HepG2 (cell line): ENCODE measurements around the gene VEZF1. TPM values are rescaled to one million over a fixed set of nuclear protein-coding genes. Genes with fewer than 3 reads are reported as not detected.

Source experiments
- AGO2 ChIP-seq: fragments of 200-400 bp; formaldehyde crosslinking; optimal IDR thresholded peaks from 2 replicates; pipeline ENCODE3; 2017; ENCODE audit warnings: mild to moderate bottlenecking, low read depth, low read length, moderate library complexity
- EZH2 ChIP-seq: conservative IDR thresholded peaks from 2 replicates; pipeline ENCODE4 v1.6.1; 2012; ENCODE audit warnings: mild to moderate bottlenecking, low read depth, low read length, moderate library complexity
- GFI1 ChIP-seq: sonication (generic); formaldehyde crosslinking; IDR thresholded peaks from 2 replicates; pipeline ENCODE4 v1.5.0; 2020; ENCODE audit warnings: missing genetic modification reagents, mild to moderate bottlenecking, borderline replicate concordance
- HNF4G ChIP-seq, 2 experiments: sonication (generic) in 1 of 2; formaldehyde crosslinking in 1 of 2; IDR thresholded peaks; 2 replicates each; pipeline versions ENCODE4 v1.4.0 to v1.6.1; 2011 to 2020; ENCODE audit warnings: borderline replicate concordance in 2 of 2, low read depth in 2 of 2, mild to moderate bottlenecking in 2 of 2, low read length in 1 of 2, missing genetic modification reagents in 1 of 2, moderate library complexity in 1 of 2
- KLF13 ChIP-seq: sonication (generic); formaldehyde crosslinking; IDR thresholded peaks from 2 replicates; pipeline ENCODE4 v1.4.0; 2020; ENCODE audit warnings: mild to moderate bottlenecking, missing genetic modification reagents
- MIER3 ChIP-seq: IDR thresholded peaks from 2 replicates; pipeline ENCODE4 v1.6.1; 2016; ENCODE audit warnings: missing compliant biosample characterization, borderline replicate concordance
- NFE2 ChIP-seq: sonication (generic); formaldehyde crosslinking; IDR thresholded peaks from 2 replicates; pipeline ENCODE4 v1.4.0; 2020; ENCODE audit warnings: missing genetic modification reagents
- NONO ChIP-seq, 2 experiments: fragments of 450-650 bp in 1 of 2; sonication (generic) in 1 of 2; formaldehyde crosslinking in 1 of 2; IDR thresholded peaks in 1 of 2; conservative IDR thresholded peaks in 1 of 2; 2 replicates each; pipeline versions ENCODE4 v1.6.1 to v1.8.0; 2017 to 2022; ENCODE audit warnings: mild to moderate bottlenecking in 1 of 2, missing genetic modification reagents in 1 of 2, moderate library complexity in 1 of 2
- NR3C1 ChIP-seq: sonication (generic); formaldehyde crosslinking; IDR thresholded peaks from 2 replicates; pipeline ENCODE4 v1.4.0; 2020; ENCODE audit warnings: missing genetic modification reagents
- RBFOX2 ChIP-seq: fragments of 200-400 bp; formaldehyde crosslinking; IDR thresholded peaks from 2 replicates; pipeline ENCODE4 v1.6.1; 2017; ENCODE audit warnings: low read depth, mild to moderate bottlenecking, low read length
- SAP130 ChIP-seq: IDR thresholded peaks from 2 replicates; pipeline ENCODE4 v1.6.1; 2016; ENCODE audit warnings: low read depth
- U2AF1 ChIP-seq: fragments of 200-400 bp; formaldehyde crosslinking; optimal IDR thresholded peaks from 2 replicates; pipeline ENCODE3; 2017; ENCODE audit warnings: mild to moderate bottlenecking, low read depth, low read length
- ZFP36L2 ChIP-seq: sonication (generic); formaldehyde crosslinking; IDR thresholded peaks from 2 replicates; pipeline ENCODE4 v1.4.0; 2020; ENCODE audit warnings: missing genetic modification reagents
- ZKSCAN1 ChIP-seq: fragments of 150-350 bp; IDR thresholded peaks from 2 replicates; pipeline ENCODE4 v1.6.1; 2014; ENCODE audit warnings: low read length
- ZNF10 ChIP-seq: sonication (generic); formaldehyde crosslinking; IDR thresholded peaks from 2 replicates; pipeline ENCODE4 v1.4.0; 2020; ENCODE audit warnings: mild to moderate bottlenecking, low read depth, missing genetic modification reagents, borderline replicate concordance
- ZNF256 ChIP-seq: sonication (generic); formaldehyde crosslinking; conservative IDR thresholded peaks from 2 replicates; pipeline ENCODE4 v1.4.0; 2020; ENCODE audit warnings: missing genetic modification reagents
- ZNF546 ChIP-seq: sonication (generic); formaldehyde crosslinking; conservative IDR thresholded peaks from 2 replicates; pipeline ENCODE4 v1.8.1; 2023; ENCODE audit warnings: mild to moderate bottlenecking, missing genetic modification reagents
- ZNF552 ChIP-seq: sonication (generic); formaldehyde crosslinking; IDR thresholded peaks from 2 replicates; pipeline ENCODE4 v1.9.0; 2022; ENCODE audit warnings: missing genetic modification reagents, mild to moderate bottlenecking, borderline replicate concordance
- ZNF572 ChIP-seq: sonication (generic); formaldehyde crosslinking; IDR thresholded peaks from 2 replicates; pipeline ENCODE4 v1.5.1; 2020; ENCODE audit warnings: mild to moderate bottlenecking, missing genetic modification reagents
- ZNF598 ChIP-seq: sonication (generic); formaldehyde crosslinking; IDR thresholded peaks from 2 replicates; pipeline ENCODE4 v1.5.1; 2020; ENCODE audit warnings: mild to moderate bottlenecking, missing genetic modification reagents, borderline replicate concordance
- ZNF614 ChIP-seq: IDR thresholded peaks from 2 replicates; pipeline ENCODE4 v1.6.1; 2018; ENCODE audit warnings: missing biosample characterization, missing genetic modification reagents, inconsistent platforms, borderline replicate concordance
- ZNF672 ChIP-seq: sonication (generic); formaldehyde crosslinking; IDR thresholded peaks from 2 replicates; pipeline ENCODE4 v1.8.1; 2022; ENCODE audit warnings: missing genetic modification reagents
- polyA plus RNA-seq, 8 experiments: library from polyadenylated mRNA; depleted of rRNA in 3 of 8; stranded (reverse) in 7 of 8; unstranded in 1 of 8; fragments of >200 nt; fragmentation: Illumina TruSeq in 4 of 8; extraction: Trizol in 4 of 8; gene quantifications; 2 replicates each; pipeline versions ENCODE4 v1.2.1 to v1.2.3, GENCODE V29; 2011 to 2016; ENCODE audit warnings: low read depth in 4 of 8, missing spikeins in 1 of 8, mixed read lengths in 1 of 8; ENCODE audit not compliant: insufficient read depth in 1 of 8
- total RNA-seq, 5 experiments: library from RNA; depleted of rRNA; stranded (reverse); fragments of >200 nt; fragmentation: Illumina TruSeq; extraction: Trizol; gene quantifications; 2 replicates each; pipeline ENCODE4 v1.2.3, GENCODE V29; 2016; ENCODE audit warnings: low read depth in 1 of 5
- TF ChIP-seq, protein P1 (sequence below): sonication (generic); formaldehyde crosslinking; IDR thresholded peaks from 2 replicates; pipeline ENCODE4 v1.5.0; 2020; ENCODE audit warnings: mild to moderate bottlenecking, missing genetic modification reagents, moderate library complexity
- TF ChIP-seq, protein P2 (sequence below): IDR thresholded peaks from 2 replicates; pipeline ENCODE4 v1.6.1; 2016; ENCODE audit warnings: mild to moderate bottlenecking
- TF ChIP-seq, protein P3 (sequence below): sonication (generic); formaldehyde crosslinking; IDR thresholded peaks from 2 replicates; pipeline ENCODE4 v1.5.1; 2020; ENCODE audit warnings: missing genetic modification reagents, mild to moderate bottlenecking, borderline replicate concordance

VEZF1 gene
- total and polyA plus RNA-seq, 2 of the 13 experiments (the other 11 are each of a cell fraction or from before 2014, with no cell fraction given): 45.9 to 49.7 TPM

DNA sequence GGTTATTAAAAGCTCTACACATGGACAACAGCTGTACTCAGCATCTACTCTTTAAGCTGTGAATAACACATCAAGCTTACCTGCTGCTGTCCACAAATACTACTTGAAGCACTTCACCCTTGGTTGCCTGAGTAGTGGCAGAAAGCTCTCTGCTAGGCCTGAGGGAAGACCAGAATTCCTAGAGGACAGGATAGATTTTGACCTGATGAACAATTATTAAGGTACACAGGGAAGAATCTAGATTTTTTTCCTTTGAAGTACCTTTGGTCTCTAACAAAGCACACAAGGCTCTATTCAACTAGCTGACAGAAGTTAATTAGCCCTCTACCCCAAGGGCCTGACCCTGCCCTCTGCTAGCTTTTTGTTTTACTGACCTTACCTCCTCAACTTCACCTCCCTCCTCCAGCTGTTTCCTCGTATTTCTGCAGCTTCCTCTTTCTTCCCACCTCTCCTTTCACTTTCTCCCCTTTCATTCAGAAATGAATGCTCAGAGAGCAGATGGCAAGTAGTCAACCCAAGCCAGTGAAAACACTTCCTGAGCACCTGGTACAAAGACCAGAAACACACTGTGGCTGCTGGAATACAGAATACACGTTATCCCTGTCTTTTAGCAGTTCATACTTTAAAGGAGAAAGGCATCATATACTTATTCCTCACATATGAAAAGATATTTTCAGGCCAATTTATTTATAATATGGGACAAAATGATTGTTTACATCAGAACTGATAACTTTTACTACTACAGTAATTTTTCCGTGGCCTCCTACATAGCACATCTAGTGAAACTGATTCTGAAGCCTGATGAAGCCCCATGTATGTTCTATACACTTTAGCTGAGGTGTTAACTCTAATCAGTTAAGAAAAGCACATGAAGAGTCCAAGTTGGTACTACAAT lies 5.7 kb upstream of the VEZF1 start (continued):
- TF ChIP-seq ZNF10 (CRISPR knock-in tag) (no peak), EZH2 (no peak), NFE2 (CRISPR knock-in tag) (no peak), NONO (IDR thresholded peaks at IDR 0.05) (no peak), NONO (CRISPR knock-in tag; conservative IDR thresholded peaks at IDR 0.05) (peak; percentile 70), HNF4G (IDR thresholded peaks at IDR 0.05; ENCODE audit: borderline replicate concordance, low read depth, low read length) (peak; percentile 46; the same call in 1 of the 2 replicates), HNF4G (CRISPR knock-in tag; IDR thresholded peaks at IDR 0.05; ENCODE audit: borderline replicate concordance, low read depth) (no peak), AGO2 (peak; percentile 36), ZNF672 (no peak), ZFP36L2 (CRISPR knock-in tag) (no peak), MIER3 (CRISPR knock-in tag) (no peak), RBFOX2 (no peak; the same call in 1 of the 2 replicates), ZNF546 (CRISPR knock-in tag) (no peak), ZNF614 (no peak; the same call in 1 of the 2 replicates), ZNF256 (CRISPR knock-in tag) (no peak), GFI1 (CRISPR knock-in tag) (no peak), SAP130 (CRISPR knock-in tag) (peak; percentile 66), ZNF572 (no peak), KLF13 (CRISPR knock-in tag) (no peak), ZKSCAN1 (no peak), U2AF1 (no peak), NR3C1 (CRISPR knock-in tag) (no peak), ZNF598 (CRISPR knock-in tag) (no peak), ZNF552 (CRISPR knock-in tag) (no peak)
- TF ChIP-seq, protein P1, sequence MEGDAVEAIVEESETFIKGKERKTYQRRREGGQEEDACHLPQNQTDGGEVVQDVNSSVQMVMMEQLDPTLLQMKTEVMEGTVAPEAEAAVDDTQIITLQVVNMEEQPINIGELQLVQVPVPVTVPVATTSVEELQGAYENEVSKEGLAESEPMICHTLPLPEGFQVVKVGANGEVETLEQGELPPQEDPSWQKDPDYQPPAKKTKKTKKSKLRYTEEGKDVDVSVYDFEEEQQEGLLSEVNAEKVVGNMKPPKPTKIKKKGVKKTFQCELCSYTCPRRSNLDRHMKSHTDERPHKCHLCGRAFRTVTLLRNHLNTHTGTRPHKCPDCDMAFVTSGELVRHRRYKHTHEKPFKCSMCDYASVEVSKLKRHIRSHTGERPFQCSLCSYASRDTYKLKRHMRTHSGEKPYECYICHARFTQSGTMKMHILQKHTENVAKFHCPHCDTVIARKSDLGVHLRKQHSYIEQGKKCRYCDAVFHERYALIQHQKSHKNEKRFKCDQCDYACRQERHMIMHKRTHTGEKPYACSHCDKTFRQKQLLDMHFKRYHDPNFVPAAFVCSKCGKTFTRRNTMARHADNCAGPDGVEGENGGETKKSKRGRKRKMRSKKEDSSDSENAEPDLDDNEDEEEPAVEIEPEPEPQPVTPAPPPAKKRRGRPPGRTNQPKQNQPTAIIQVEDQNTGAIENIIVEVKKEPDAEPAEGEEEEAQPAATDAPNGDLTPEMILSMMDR (CRISPR knock-in tag): no peak
- TF ChIP-seq, protein P2, sequence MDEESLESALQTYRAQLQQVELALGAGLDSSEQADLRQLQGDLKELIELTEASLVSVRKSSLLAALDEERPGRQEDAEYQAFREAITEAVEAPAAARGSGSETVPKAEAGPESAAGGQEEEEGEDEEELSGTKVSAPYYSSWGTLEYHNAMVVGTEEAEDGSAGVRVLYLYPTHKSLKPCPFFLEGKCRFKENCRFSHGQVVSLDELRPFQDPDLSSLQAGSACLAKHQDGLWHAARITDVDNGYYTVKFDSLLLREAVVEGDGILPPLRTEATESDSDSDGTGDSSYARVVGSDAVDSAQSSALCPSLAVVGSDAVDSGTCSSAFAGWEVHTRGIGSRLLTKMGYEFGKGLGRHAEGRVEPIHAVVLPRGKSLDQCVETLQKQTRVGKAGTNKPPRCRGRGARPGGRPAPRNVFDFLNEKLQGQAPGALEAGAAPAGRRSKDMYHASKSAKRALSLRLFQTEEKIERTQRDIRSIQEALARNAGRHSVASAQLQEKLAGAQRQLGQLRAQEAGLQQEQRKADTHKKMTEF: no peak
- TF ChIP-seq, protein P3, sequence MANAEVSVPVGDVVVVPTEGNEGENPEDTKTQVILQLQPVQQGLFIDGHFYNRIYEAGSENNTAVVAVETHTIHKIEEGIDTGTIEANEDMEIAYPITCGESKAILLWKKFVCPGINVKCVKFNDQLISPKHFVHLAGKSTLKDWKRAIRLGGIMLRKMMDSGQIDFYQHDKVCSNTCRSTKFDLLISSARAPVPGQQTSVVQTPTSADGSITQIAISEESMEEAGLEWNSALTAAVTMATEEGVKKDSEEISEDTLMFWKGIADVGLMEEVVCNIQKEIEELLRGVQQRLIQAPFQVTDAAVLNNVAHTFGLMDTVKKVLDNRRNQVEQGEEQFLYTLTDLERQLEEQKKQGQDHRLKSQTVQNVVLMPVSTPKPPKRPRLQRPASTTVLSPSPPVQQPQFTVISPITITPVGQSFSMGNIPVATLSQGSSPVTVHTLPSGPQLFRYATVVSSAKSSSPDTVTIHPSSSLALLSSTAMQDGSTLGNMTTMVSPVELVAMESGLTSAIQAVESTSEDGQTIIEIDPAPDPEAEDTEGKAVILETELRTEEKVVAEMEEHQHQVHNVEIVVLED (CRISPR knock-in tag): no peak
